Peyer's patch (tissue), 4 donors: ENCODE results near the gene NPIPA8.
"Not testable (repeated sequence)": the region's sequence is repeated elsewhere in the genome, so short reads cannot be mapped to it uniquely, and the experiment has no call there.

Experiments used
- CTCF ChIP-seq, 6 experiments: fragments of 450-650 bp in 4 of 6; fragments of 200-600 bp in 2 of 6; sonication (generic) in 1 of 6; IDR thresholded peaks; one replicate each; pipeline ENCODE4 v1.5.1; 2017 to 2019; ENCODE audit warnings: antibody characterized with exemption in 6 of 6, mild to moderate bottlenecking in 3 of 6, moderate library complexity in 1 of 6
- POLR2A ChIP-seq, 2 donors: fragments of 450-650 bp; IDR thresholded peaks; one replicate each; pipeline ENCODE4 v1.5.1; 2017; ENCODE audit warnings: antibody characterized with exemption in 2 of 2, mild to moderate bottlenecking in 2 of 2, moderate library complexity in 2 of 2

- not testable (repeated sequence) for TF ChIP-seq CTCF, POLR2A (IDR thresholded peaks at IDR 0.05)
Measured at GRCh38 chr16:18382696-18383095, 46.2 kb upstream of the NPIPA8 start.
